Gastrocnemius medialis (tissue), 4 donors: ENCODE data around the gene WNT11.

ENCODE experiments used
- POLR2A ChIP-seq, 2 donors: fragments of 450-650 bp; IDR thresholded peaks; one replicate each; pipeline ENCODE4 v1.6.1; 2017; ENCODE audit warnings: antibody characterized with exemption in 2 of 2, mild to moderate bottlenecking in 2 of 2, moderate library complexity in 2 of 2
- TF ChIP-seq, protein P1 (sequence below), 5 experiments: fragments of 450-650 bp in 3 of 5; fragments of 200-600 bp in 2 of 5; sonication (generic) in 2 of 5; IDR thresholded peaks in 4 of 5; conservative IDR thresholded peaks in 1 of 5; 1 replicate in 4 of 5; 2 replicates in 1 of 5; pipeline ENCODE4 v1.5.1; 2016 to 2019; ENCODE audit warnings: antibody characterized with exemption in 5 of 5, mild to moderate bottlenecking in 3 of 5, moderate library complexity in 3 of 5

DNA sequence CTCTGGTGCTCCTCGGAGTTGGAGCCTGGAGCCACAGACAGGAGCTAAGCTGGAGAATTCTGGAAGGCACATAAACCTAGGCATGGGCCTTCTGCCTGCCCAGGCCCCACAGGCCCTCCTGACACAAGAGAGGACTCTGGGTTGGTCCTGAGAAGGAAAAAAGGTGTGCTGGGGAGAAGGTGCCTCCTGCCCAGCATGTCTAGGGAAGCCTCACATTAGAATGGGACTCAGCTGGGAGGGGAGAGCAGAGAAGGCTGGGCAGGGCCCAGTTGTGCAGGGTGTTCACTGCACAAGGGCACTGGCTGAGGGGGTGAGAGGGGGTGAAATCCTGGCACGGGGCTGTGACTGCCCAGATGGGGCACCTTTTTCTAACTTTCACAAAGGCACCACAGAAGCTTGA, 39.4 kb upstream of the WNT11 start:
- TF ChIP-seq POLR2A (IDR thresholded peaks at IDR 0.05), result no peak
- TF ChIP-seq, protein P1, sequence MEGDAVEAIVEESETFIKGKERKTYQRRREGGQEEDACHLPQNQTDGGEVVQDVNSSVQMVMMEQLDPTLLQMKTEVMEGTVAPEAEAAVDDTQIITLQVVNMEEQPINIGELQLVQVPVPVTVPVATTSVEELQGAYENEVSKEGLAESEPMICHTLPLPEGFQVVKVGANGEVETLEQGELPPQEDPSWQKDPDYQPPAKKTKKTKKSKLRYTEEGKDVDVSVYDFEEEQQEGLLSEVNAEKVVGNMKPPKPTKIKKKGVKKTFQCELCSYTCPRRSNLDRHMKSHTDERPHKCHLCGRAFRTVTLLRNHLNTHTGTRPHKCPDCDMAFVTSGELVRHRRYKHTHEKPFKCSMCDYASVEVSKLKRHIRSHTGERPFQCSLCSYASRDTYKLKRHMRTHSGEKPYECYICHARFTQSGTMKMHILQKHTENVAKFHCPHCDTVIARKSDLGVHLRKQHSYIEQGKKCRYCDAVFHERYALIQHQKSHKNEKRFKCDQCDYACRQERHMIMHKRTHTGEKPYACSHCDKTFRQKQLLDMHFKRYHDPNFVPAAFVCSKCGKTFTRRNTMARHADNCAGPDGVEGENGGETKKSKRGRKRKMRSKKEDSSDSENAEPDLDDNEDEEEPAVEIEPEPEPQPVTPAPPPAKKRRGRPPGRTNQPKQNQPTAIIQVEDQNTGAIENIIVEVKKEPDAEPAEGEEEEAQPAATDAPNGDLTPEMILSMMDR (IDR thresholded peaks at IDR 0.05 in 4 of 5, conservative IDR thresholded peaks at IDR 0.05 in 1 of 5), result no peak
